Endodermal cell (in vitro differentiated cells): ENCODE data around the gene CYTH3. TPM values are rescaled to one million over a fixed set of nuclear protein-coding genes. Genes with fewer than 3 reads are reported as not detected.

Experiments used
- DNase-seq: peaks from one replicate; pipeline ENCODE4 v3.0.0-alpha.2; 2017
- H3K27ac ChIP-seq: 2 replicates; pipeline ENCODE4 v1.5.1; 2013; ENCODE audit warnings: mild to moderate bottlenecking, low read depth, low read length, moderate library complexity
- H3K27me3 ChIP-seq: 2 replicates; pipeline ENCODE4 v1.6.1; 2013; ENCODE audit warnings: mild to moderate bottlenecking, low read length, moderate library complexity; ENCODE audit not compliant: insufficient read depth, control insufficient read depth, poor library complexity, severe bottlenecking
- H3K36me3 ChIP-seq: 2 replicates; pipeline ENCODE4 v1.7.0; 2013; ENCODE audit warnings: mild to moderate bottlenecking, low read length, moderate library complexity; ENCODE audit not compliant: control insufficient read depth, insufficient read depth
- H3K4me1 ChIP-seq: one replicate; pipeline ENCODE4 v1.7.0; 2013; ENCODE audit warnings: low read length; ENCODE audit not compliant: control insufficient read depth, insufficient read depth
- H3K4me3 ChIP-seq: 2 replicates; pipeline ENCODE4 v1.5.1; 2013; ENCODE audit warnings: mild to moderate bottlenecking, low read length, moderate library complexity
- H3K9ac ChIP-seq: 2 replicates; pipeline ENCODE4 v1.6.1; 2013; ENCODE audit warnings: mild to moderate bottlenecking, low read length, moderate library complexity; ENCODE audit not compliant: poor library complexity, severe bottlenecking; ENCODE audit errors: extremely low read depth
- H3K9me3 ChIP-seq: 2 replicates; pipeline ENCODE4 v1.6.1; 2013; ENCODE audit warnings: mild to moderate bottlenecking, low read length, moderate library complexity; ENCODE audit not compliant: control insufficient read depth
- H3K27ac Mint-ChIP-seq: 2 replicates; pipeline ENCODE4 v1.8.0; 2020; ENCODE audit warnings: mixed read lengths
- H3K27me3 Mint-ChIP-seq: 2 replicates; pipeline ENCODE4 v1.8.0; 2021; ENCODE audit warnings: mild to moderate bottlenecking, mixed read lengths; ENCODE audit not compliant: insufficient read depth
- H3K36me3 Mint-ChIP-seq: 2 replicates; pipeline ENCODE4 v1.8.0; 2020; ENCODE audit warnings: low read depth, mixed read lengths
- H3K4me1 Mint-ChIP-seq: 2 replicates; pipeline ENCODE4 v1.8.0; 2020; ENCODE audit warnings: mixed read lengths
- H3K4me3 Mint-ChIP-seq: 2 replicates; pipeline ENCODE4 v1.8.0; 2020; ENCODE audit warnings: mild to moderate bottlenecking, moderate library complexity, mixed read lengths
- H3K9me3 Mint-ChIP-seq: 2 replicates; pipeline ENCODE4 v1.8.0; 2020; ENCODE audit warnings: mild to moderate bottlenecking, mixed read lengths
- CTCF ChIP-seq: fragments of 200-600 bp; sonication (generic); conservative IDR thresholded peaks from 2 replicates; pipeline ENCODE4 v1.5.0; 2021; ENCODE audit warnings: antibody characterized with exemption, mild to moderate bottlenecking
- WGBS, 2 experiments: methylation state at CpG; one replicate each; pipeline versions ENCODE4 v1.1.5 to v1.1.7; 2013; ENCODE audit warnings: missing lambda C conversion rate in 2 of 2, mixed read lengths in 1 of 2; ENCODE audit not compliant: insufficient coverage in 1 of 2, insufficient read length in 1 of 2; 5-methylcytosine and 5-hydroxymethylcytosine counted together
- total RNA-seq, 2 donors: library from RNA; stranded (reverse); fragmentation: NEBNext Ultra II Directional in 1 of 2; extraction: Animal tissue kit (Norgen Biotek cat#: 25700) in 1 of 2; gene quantifications; 2 replicates in 1 of 2; 3 replicates in 1 of 2; pipeline ENCODE4 v1.2.1, GENCODE V29; 2021

Gene CYTH3
- total RNA-seq, 2 donors from 2014 or later = 10.6 to 10.8 TPM

GRCh38 chr7:6249043-6249442, 23.4 kb downstream of the CYTH3 start:
- Mint-ChIP-seq H3K4me3 (no peak overlapping the region), H3K27ac (no peak overlapping the region), H3K36me3 (no peaks in the 10 kb centered on the region), H3K27me3 (peaks cover 42% of the 10 kb centered on the region), H3K9me3 (no peaks in the 10 kb centered on the region), H3K4me1 (peaks cover 20% of the 10 kb centered on the region)
- no peak overlapping the region for H3K9ac ChIP-seq
- no peak for DNase-seq
- no peaks in the 10 kb centered on the region for H3K9me3 ChIP-seq
- TF ChIP-seq CTCF = peak; percentile 36
- 96% methylated on average over 3 to 4 of the region's 4 CpGs for WGBS, 2 experiments
- no peak overlapping the region for H3K27ac ChIP-seq
- H3K4me1 ChIP-seq = no peaks in the 10 kb centered on the region
- no peak overlapping the region for H3K4me3 ChIP-seq
- H3K36me3 ChIP-seq = no peaks in the 10 kb centered on the region
- peaks cover 69% of the 10 kb centered on the region for H3K27me3 ChIP-seq

DNA sequence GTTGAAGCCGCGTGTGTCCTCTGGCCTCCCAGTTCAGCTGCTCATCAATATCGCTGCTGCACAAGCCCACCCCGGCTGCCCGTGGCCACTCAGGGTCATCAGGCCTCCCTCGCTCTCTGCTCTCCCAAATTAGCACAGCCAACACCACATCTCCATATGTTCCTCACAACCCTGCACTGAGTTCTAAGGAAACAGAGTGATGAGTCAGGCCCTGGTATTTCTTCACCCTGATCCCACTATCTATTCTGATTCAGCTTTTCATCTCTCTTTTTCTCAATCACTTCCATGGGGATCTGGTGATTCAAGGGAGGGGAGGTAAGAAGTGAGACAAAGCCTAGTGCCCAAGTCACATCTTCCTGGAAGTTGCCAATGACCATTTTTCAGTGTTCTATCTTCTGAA, 23.8 kb downstream of the CYTH3 start:
- Mint-ChIP-seq H3K36me3 (no peaks in the 10 kb centered on the region), H3K9me3 (no peaks in the 10 kb centered on the region), H3K4me3 (no peak overlapping the region), H3K4me1 (peaks cover 20% of the 10 kb centered on the region), H3K27ac (no peak overlapping the region), H3K27me3 (peaks cover 40% of the 10 kb centered on the region)
- Histone ChIP-seq H3K27ac (no peak overlapping the region), H3K9ac (no peak overlapping the region), H3K4me1 (no peaks in the 10 kb centered on the region), H3K36me3 (no peaks in the 10 kb centered on the region), H3K27me3 (peaks cover 66% of the 10 kb centered on the region), H3K9me3 (no peaks in the 10 kb centered on the region), H3K4me3 (no peak overlapping the region)
- DNase-seq = no peak
- TF ChIP-seq CTCF = no peak
- 90% methylated on average over 6 of the region's 6 CpGs; no CpG with 5 or more reads in 1 of the 2 experiments for WGBS, 2 experiments

- 91 to 98% methylated on average over 5 to 8 of the region's 8 CpGs for WGBS, 2 experiments
- no peaks in the 10 kb centered on the region for H3K9me3 ChIP-seq
- H3K4me3 ChIP-seq = no peak overlapping the region
- Mint-ChIP-seq H3K27ac (no peak overlapping the region), H3K36me3 (no peaks in the 10 kb centered on the region), H3K4me3 (no peak overlapping the region), H3K4me1 (peaks cover 23% of the 10 kb centered on the region), H3K27me3 (peaks cover 25% of the 10 kb centered on the region), H3K9me3 (no peaks in the 10 kb centered on the region)
- H3K9ac ChIP-seq = no peak overlapping the region
- H3K36me3 ChIP-seq = no peaks in the 10 kb centered on the region
- no peak for DNase-seq
- no peak for TF ChIP-seq CTCF
- H3K4me1 ChIP-seq = no peaks in the 10 kb centered on the region
- H3K27me3 ChIP-seq = peaks cover 44% of the 10 kb centered on the region
- no peak overlapping the region for H3K27ac ChIP-seq
These were observed 26.0 kb downstream of the CYTH3 start for GRCh38 chr7:6246251-6246917.
